MCF 10A (cell line): ENCODE measurements around the gene NAPG. TPM values are rescaled to one million over a fixed set of nuclear protein-coding genes. Genes with fewer than 3 reads are reported as not detected.
"Not testable (repeated sequence)": the region's sequence is repeated elsewhere in the genome, so short reads cannot be mapped to it uniquely, and the experiment has no call there.

Source experiments
- BruUV-seq: library from RNA; stranded (reverse); fragments of 400-500 nt; replicated peaks from 2 replicates; lab custom pipeline; 2021; lab: Mats Ljungman, UMichigan
- CTCF ChIA-PET: fragments of 300-600 bp; sonication (Branson Sonifier 250); formaldehyde crosslinking; extraction: SDS; loops from one replicate; lab custom pipeline; 2021; ENCODE audit warnings: antibody characterized with exemption, inconsistent platforms; lab: Yijun Ruan, JAX
- POLR2A ChIA-PET: fragments of 300-600, 350-650 bp; sonication (Branson Sonifier 250); formaldehyde crosslinking; extraction: SDS; loops from one replicate; lab custom pipeline; 2020; ENCODE audit warnings: antibody characterized with exemption, inconsistent platforms; lab: Yijun Ruan, JAX
- DNase-seq: peaks from one replicate; pipeline ENCODE4 v3.0.0-alpha.2; 2018; ENCODE audit not compliant: unreplicated experiment
- H3K27ac Mint-ChIP-seq: one replicate; pipeline ENCODE4 v1.8.0; 2022; ENCODE audit warnings: mild to moderate bottlenecking, low read depth, mixed read lengths; ENCODE audit not compliant: unreplicated experiment
- H3K27me3 Mint-ChIP-seq: one replicate; pipeline ENCODE4 v1.8.0; 2022; ENCODE audit warnings: mixed read lengths; ENCODE audit not compliant: insufficient read depth, unreplicated experiment
- H3K36me3 Mint-ChIP-seq: one replicate; pipeline ENCODE4 v1.8.0; 2022; ENCODE audit warnings: mild to moderate bottlenecking, moderate library complexity, mixed read lengths; ENCODE audit not compliant: insufficient read depth, unreplicated experiment
- H3K4me1 Mint-ChIP-seq: one replicate; pipeline ENCODE4 v1.8.0; 2022; ENCODE audit warnings: mixed read lengths; ENCODE audit not compliant: insufficient read depth, unreplicated experiment
- H3K4me3 Mint-ChIP-seq: one replicate; pipeline ENCODE4 v1.8.0; 2022; ENCODE audit warnings: mild to moderate bottlenecking, moderate library complexity, mixed read lengths; ENCODE audit not compliant: unreplicated experiment
- H3K9me3 Mint-ChIP-seq: one replicate; pipeline ENCODE4 v1.8.0; 2022; ENCODE audit warnings: mixed read lengths; ENCODE audit not compliant: unreplicated experiment
- intact Hi-C: fragments of 100-400 bp; cut with micrococcal nuclease; formaldehyde crosslinking; loops from 2 replicates; pipeline ENCODE4 v1.14.1; 2022
- total RNA-seq: library from RNA; stranded (reverse); gene quantifications from 2 replicates; pipeline ENCODE4 v1.2.3, GENCODE V29; 2022
- TF ChIP-seq, protein P1 (sequence below): fragments of 200-600 bp; IDR thresholded peaks from one replicate; pipeline ENCODE4 v1.8.0; 2022; ENCODE audit warnings: antibody characterized with exemption, mild to moderate bottlenecking; ENCODE audit not compliant: unreplicated experiment

The NAPG gene
- total RNA-seq, 1 experiment from 2014 or later, result 32.2 TPM

DNA sequence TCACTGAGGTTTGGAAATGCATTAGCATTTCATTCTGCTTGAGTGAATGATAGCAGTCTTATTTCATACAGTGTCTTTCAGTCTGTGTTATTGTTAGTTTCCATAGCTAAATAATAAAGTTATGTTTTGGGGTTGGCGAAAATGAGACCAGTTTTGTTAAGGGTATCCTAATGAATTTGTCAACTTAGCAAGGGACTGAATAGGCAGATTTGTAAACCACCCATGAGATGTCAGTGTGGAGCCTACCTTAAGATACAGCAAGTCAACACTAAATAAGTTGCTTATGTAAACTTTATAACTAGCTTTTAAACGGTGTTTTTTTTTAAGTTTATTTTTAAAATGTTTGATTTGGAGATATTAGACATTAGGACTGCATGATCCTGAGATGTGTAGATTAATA lies 11.9 kb downstream of the NAPG start:
- ChIA-PET CTCF (interaction anchor here (0.5 to 1.4 kb wide), 5 partner anchors 9 to 1015 kb away, joined by 3 to 7 read pairs (median 4); no protein-coding TSS in a partner anchor), POLR2A (interaction anchor here (0.6 kb wide), 1 partner anchor 313 kb away, joined by 3 read pairs; no protein-coding TSS in a partner anchor)
- H3K4me1 Mint-ChIP-seq, result no peaks in the 10 kb centered on the region
- TF ChIP-seq, protein P1, sequence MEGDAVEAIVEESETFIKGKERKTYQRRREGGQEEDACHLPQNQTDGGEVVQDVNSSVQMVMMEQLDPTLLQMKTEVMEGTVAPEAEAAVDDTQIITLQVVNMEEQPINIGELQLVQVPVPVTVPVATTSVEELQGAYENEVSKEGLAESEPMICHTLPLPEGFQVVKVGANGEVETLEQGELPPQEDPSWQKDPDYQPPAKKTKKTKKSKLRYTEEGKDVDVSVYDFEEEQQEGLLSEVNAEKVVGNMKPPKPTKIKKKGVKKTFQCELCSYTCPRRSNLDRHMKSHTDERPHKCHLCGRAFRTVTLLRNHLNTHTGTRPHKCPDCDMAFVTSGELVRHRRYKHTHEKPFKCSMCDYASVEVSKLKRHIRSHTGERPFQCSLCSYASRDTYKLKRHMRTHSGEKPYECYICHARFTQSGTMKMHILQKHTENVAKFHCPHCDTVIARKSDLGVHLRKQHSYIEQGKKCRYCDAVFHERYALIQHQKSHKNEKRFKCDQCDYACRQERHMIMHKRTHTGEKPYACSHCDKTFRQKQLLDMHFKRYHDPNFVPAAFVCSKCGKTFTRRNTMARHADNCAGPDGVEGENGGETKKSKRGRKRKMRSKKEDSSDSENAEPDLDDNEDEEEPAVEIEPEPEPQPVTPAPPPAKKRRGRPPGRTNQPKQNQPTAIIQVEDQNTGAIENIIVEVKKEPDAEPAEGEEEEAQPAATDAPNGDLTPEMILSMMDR, result no peak
- intact Hi-C loops, result no loop called here
- no peak overlapping the region for H3K27ac Mint-ChIP-seq
- BruUV-seq, result no TSS peak
- no peaks in the 10 kb centered on the region for H3K9me3 Mint-ChIP-seq
- DNase-seq, result no peak
- H3K36me3 Mint-ChIP-seq, result peaks cover 65% of the 10 kb centered on the region
- H3K27me3 Mint-ChIP-seq, result no peaks in the 10 kb centered on the region
- H3K4me3 Mint-ChIP-seq, result no peak overlapping the region

DNA sequence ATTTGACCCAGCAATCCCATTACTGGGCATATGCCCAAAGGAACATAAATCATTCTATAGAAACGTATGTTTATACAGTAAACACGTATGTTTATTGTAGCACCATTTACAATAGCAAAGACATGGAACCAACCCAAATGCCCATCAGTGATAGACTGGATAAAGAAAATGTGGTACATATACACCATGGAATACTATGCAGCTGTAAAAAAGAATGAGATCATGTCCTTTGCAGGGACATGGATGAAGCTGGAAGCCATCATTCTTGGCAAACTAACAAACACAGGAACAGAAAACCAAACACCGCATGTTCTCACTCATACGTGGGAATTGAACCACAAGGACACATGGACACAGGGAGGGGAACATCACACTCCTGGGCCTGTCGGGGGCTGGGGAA lies 13.3 kb downstream of the NAPG start:
- CTCF ChIA-PET, result interaction anchor here (0.9 to 1.4 kb wide), 2 partner anchors 12 to 614 kb away, joined by 3 to 7 read pairs; no protein-coding TSS in a partner anchor
- BruUV-seq, H3K4me1 Mint-ChIP-seq, H3K4me3 Mint-ChIP-seq, H3K9me3 Mint-ChIP-seq, H3K27me3 Mint-ChIP-seq, H3K27ac Mint-ChIP-seq, DNase-seq, intact Hi-C loops: not testable (repeated sequence)
- peaks cover 71% of the 10 kb centered on the region for H3K36me3 Mint-ChIP-seq
- POLR2A ChIA-PET, result interaction anchor here (1.1 kb wide), 1 partner anchor 13 kb away, joined by 4 read pairs; the partner anchor contains the start of gene NAPG

DNA sequence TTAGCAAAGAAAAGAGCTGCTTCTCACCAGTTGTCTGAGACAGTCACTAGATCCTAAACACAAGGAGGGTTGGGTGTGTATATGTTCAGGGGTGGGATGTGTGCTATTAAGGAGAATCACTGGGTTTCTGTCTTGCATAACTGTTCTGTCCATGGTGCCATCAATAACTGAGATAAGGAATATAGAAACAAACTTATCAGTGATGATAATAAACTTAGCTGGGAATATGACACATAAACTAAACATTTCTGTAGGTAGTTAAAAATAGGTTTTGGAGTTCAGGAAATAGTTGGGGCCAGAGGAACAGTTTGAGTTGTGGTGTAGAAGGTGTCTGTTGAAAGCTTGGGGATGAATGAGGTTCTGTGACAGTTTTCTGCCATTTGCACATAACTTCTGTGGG lies 17.4 kb downstream of the NAPG start:
- DNase-seq, result no peak
- H3K4me3 Mint-ChIP-seq, result no peak overlapping the region
- TF ChIP-seq, protein P1, result no peak
- intact Hi-C loops, result no loop called here
- no peaks in the 10 kb centered on the region for H3K27me3 Mint-ChIP-seq
- H3K27ac Mint-ChIP-seq, result peak overlapping the region; percentile 33
- H3K9me3 Mint-ChIP-seq, result no peaks in the 10 kb centered on the region
- CTCF ChIA-PET, result interaction anchor here (0.7 to 5.7 kb wide), 3 partner anchors 7 to 531 kb away, joined by 3 to 31 read pairs (median 3); no protein-coding TSS in a partner anchor
- peaks cover 85% of the 10 kb centered on the region for H3K36me3 Mint-ChIP-seq
- POLR2A ChIA-PET, result no interaction called here
- BruUV-seq, result no TSS peak
- no peaks in the 10 kb centered on the region for H3K4me1 Mint-ChIP-seq

DNA sequence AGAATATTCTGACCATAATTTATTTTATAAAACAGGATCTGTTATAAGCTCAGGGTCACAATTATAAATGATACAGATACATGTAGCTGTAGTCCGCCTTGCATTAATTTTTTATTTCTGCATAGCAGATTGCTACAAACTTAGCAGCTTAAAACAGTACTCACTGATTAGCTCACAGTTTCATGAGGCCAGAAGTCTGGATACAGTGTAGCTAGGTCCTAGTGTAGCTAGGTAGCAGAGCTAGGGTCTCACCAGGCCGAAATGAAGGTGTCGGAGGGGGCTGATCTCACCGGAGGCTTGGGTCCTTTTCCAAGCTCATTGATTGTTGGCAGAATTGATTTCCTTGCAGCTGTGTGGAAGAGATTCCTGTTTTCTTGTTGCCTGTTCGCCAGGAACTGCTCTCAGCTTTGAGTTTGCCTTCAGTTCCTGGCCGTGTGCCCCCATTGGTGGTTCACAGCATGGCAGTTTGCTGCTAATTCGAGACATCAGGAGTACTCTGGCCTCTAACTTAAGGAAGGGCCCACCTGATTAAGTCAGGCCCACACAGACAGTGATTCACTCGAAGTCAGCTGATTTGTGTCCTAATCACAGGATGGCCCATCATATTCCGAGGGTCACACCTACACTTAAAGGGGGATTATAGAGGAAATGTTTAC lies 18.4 kb downstream of the NAPG start:
- TF ChIP-seq, protein P1, result no peak
- no peaks in the 10 kb centered on the region for H3K9me3 Mint-ChIP-seq
- H3K27ac Mint-ChIP-seq, result no peak overlapping the region
- BruUV-seq, result no TSS peak
- no peaks in the 10 kb centered on the region for H3K4me1 Mint-ChIP-seq
- no peak overlapping the region for H3K4me3 Mint-ChIP-seq
- intact Hi-C loops, result no loop called here
- POLR2A ChIA-PET, result interaction anchor here (0.9 to 1.0 kb wide), 2 partner anchors 10 to 13 kb away, joined by 3 read pairs; no protein-coding TSS in a partner anchor
- DNase-seq, result no peak
- no peaks in the 10 kb centered on the region for H3K27me3 Mint-ChIP-seq
- CTCF ChIA-PET, result interaction anchor here (0.6 to 5.7 kb wide), 5 partner anchors 8 to 532 kb away, joined by 3 to 31 read pairs (median 3); no protein-coding TSS in a partner anchor
- peaks cover 86% of the 10 kb centered on the region for H3K36me3 Mint-ChIP-seq
